Measurements from ENCODE around the gene AUTS2. TPM values are rescaled to one million over a fixed set of nuclear protein-coding genes. Genes with fewer than 3 reads are reported as not detected.

AUTS2 gene
- polyA plus RNA-seq, 10 donors = 54.7 to 101 (median 77.6) TPM

- no peak for DNase-seq
These were observed 859.2 kb downstream of the AUTS2 start for GRCh38 chr7:70457482-70457881.

DNA sequence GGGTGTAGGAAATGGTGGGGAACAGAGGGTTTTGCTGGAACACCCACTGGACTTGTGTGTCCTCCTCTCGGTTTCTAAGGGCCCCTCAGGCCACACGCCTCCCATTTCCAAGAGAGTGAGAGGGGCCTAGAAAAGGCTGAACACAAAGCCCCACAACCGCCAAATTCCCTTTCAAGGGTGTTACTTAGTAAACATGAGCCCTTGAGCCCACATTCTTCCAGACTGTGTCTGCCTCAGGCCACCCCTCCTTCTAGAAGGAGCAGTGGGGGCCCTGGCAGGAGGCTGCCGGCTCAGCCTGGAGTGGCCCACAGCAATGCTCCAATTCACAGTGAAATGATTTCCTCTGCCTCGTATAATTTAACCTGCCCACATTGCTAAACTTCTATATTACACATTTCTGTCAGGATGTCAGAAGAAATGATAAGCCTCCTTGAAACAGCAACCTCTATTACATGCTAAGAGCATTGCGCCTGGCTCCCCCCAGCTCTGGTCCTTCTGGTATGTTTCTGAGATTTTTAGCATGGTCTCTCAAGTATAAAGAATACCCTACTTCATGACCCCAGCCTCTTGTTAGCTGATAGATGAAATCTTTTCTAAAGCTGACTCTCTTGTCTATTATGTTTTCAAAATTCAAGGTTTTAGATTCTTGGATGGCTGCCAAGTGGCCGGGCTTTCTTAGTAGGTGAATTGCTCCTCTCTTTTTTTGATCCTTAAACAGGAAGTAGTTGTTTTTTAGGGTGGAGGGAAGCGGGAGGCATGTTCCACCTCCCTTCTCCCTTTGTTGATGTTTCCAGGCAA is 859.8 kb downstream of the AUTS2 start:
- peak in 2 of 3 donors; percentile 26 for DNase-seq

- DNase-seq = no peak
These were observed 860.5 kb downstream of the AUTS2 start for GRCh38 chr7:70458745-70459144.

DNA sequence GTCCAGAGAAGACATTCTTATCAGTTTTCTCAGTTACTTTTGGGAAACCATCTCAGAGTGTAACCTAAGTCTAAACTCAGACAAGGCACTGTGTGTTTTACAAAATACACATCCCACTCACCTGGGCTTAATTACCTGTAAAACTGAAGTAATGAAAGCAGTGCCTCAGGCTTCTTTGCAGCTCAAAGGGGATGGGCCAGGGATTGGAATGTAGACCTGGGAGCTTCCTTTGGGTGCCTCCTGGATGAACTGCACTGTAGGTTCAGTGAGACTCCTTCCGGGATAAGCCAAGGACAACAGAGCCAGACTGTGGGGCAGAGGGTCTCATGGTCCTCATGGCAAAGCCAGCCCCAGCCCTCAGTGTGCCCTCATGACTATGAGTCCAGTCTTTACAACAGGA is 861.3 kb downstream of the AUTS2 start:
- no peak for DNase-seq

- no peak for DNase-seq
These were observed 861.8 kb downstream of the AUTS2 start for GRCh38 chr7:70460071-70460470.

DNA sequence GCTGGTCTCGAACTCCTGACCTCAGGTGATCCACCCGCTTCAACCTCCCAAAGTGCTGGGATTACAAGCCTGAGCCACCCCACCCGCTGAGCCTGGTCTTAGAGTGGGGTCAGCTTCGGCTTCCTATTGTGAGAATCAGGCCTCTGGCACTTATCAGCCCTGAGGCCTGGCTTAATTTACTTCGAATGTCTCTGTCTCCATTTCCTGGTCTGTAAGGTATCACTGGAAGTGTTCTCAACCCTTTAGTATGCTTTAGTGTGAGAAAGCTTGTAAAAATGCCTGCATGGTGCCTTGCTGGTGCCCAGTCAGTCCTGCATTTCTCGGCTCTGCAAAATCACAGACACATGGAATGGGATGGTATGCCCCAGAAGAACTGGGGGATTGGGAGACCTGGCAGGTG is 862.3 kb downstream of the AUTS2 start:
- no peak for DNase-seq

- no peak for DNase-seq
These were observed 865.2 kb downstream of the AUTS2 start for GRCh38 chr7:70463352-70463938.

DNA sequence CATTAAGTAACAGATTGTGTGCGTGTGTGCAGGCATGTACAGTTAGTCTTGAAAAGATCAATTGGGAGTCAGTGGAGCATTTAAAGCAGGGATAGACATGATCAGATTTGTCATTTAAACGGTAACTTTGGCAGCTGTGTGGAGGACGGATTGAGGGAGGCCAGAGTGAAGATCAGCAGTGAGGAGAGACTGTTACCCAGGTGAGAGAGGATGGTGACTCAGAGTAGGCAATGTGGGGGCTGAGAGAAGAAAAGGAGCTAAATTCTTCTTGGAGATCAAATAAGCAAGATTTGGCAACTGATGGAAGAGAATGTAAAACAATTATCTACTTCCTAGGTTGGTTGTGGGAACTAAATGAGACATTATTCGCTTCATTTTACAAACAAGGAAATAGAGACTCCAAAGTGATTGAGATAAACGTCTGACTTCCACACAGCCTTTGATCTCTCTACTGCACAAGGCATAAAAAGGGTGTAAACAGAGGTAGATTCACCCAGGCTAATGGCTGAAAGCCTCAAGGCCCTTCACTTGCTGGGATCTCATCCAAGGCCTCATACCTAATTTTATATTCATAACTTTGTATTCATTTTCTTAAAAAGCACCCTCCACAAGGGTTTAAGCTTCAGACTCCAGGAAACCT is 868.6 kb downstream of the AUTS2 start:
- no peak for DNase-seq

GRCh38 chr7:70470746-70471145 is 872.5 kb downstream of the AUTS2 start:
- DNase-seq = peak in 1 of 3 donors; percentile 23

DNA sequence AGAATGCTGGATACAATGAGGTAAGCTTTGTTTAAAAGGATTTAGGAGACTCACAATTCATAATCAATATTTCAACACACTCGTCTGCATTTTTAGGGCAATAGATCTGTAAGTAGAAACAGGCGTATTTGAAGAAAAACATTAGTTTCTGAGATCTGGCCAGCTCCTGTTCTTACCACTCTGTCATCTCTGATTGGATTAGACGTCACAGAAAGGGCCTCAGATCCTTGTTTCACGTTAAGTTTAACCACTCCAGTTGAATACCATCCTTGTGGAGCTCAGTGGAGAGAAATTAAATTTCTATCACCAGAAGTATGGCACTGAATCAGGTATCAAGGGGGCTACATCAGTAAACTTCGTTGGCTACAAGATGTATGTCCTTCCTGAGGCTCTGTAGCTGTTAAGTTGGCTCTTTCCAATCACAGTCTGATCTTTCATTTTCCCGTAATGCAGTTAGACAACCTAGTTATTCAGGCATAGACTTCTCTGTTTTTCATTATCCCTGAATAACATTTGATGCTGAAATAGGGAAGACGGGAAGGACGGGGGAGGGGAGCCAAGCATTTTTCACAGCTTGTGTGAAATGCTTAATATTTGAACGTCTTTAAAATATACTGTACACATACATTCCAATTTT is 874.4 kb downstream of the AUTS2 start:
- peak in 1 of 3 donors; percentile 24 for DNase-seq

- no peak for DNase-seq
These were observed 876.5 kb downstream of the AUTS2 start for GRCh38 chr7:70474639-70475234.

DNA sequence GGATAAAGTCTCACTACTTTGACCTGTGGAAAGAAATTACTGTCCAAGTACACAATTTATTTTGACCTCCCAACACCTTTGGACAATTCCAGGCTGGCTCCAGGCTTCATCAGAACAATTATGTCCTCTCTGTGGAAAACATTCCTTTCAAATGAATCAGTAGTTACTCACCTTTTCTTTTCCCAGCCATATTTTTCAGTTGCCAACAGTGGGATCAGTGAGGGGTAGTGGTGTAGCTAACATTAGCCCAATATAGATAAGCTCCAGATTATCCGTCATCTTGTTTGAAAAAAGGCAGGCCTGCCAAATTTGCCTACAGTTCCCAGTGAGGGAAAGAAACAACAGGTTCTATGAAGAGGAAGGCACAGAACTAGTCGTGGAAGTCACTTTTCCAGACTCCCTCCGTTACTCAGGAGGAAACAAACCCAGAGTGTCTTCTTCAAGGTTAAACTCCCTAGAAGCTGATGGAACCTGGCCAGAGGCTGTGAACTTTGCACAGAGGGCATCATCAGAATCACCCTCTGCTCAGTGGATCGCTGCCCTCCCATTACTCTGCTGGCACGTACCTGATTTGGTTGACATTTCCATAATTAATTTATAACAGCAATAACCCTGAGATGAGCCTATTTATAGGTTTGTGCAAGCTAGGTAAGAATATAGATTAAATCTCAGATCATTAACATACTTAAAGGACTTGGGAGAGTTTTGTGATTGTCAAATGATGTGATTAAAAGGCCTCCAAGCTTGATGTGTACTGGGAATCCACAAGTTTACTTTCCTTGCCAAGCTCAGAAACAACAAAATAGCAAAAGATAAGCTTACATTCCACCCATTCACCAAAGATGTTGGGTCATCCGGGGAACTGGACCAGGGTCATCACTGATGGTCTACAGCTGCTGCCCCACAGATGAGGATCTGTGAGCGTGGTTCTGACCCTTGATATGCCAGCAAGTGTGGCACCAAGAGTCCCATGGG is 879.0 kb downstream of the AUTS2 start:
- DNase-seq = peak in 1 of 3 donors; percentile 23

DNA sequence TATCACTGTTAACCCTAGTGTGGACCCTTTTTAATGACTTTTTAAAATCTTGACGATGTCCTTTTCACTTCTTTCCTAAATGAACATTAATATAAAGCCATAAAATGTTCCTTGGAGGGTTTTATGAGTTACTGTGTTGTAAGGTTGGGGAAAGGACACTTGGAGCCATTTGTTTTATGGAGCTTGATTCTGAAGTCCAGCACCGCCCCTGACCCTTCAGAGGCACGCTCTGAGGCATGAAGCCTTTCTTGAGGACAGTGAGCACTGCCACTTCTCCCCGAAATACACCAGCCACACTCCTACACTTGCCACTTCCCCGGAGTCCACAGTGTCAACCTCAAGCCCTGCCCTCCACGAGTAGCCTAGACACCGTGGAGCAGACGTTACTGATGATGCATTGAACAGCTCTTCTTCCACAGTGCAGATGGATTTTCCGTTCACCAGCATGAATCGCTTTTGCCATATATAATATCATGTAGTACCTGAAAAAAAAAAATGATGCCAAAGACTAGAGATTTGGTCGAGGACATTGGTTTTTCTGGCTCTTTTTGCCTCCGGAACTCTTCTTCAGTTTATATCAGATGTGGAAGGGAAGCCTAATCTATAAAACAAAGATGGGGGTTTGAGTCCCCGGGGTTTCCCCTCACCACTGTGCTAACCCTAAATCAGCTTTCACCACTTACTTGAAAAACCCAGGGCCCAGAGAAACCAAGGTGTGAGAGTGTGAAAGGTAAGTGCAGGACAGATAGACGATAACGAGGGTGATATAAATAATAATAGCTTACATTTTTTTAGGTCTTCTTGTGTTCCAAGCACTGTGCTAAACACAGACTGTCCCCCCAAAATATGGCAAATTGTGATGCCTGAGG is 881.1 kb downstream of the AUTS2 start:
- DNase-seq = no peak

GRCh38 chr7:70480927-70481569 is 882.8 kb downstream of the AUTS2 start:
- no peak for DNase-seq

DNA sequence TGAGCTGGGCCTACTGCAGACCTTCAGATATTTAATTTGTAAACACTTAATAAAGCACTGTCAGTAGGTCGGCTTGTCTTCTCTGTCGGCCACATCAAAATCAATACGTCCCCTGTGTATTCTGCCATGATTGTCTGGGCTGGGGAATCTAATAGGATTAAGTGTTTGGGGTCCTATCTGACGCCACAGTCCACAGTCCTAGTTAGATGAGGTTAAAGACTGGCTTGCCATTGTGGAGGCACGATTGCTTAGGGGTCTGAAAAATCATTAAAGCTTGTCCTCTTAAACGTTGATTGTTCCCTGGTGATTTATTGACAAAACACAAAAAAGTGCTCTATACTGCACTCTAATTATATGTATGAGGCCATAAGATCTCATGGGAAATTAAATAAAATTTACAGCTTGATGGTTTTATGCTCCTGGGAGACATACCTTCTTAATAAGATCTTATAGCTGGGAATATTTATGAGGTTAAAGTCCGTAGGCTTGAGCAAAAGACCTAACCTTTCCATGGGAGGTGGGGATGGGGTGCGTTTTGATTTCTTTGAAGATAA is 883.4 kb downstream of the AUTS2 start:
- no peak for DNase-seq

DNA sequence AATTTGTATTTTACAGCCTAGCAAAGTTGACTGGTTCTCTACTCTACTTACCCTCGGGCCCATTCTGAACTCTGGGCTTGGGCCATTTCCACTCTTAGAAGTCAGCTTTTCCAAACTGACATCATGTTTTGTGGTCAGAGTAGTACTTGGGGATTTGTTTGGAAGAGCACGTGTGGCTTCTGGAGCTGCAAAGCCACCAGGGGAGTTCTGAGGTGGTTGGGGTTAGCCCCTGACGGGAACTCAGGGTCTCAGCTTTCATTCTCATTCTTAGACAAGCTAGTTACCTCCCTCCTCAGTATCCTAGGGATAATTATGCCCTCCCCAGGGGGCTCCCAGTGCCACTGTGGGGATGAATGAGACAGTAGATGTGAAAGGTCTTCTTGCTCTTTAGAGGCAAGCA is 886.0 kb downstream of the AUTS2 start:
- DNase-seq = no peak

GRCh38 chr7:70486977-70487376 is 888.7 kb downstream of the AUTS2 start:
- DNase-seq = no peak

GRCh38 chr7:70487428-70487827 is 889.2 kb downstream of the AUTS2 start:
- no peak for DNase-seq

GRCh38 chr7:70487886-70488285 is 889.6 kb downstream of the AUTS2 start:
- DNase-seq = no peak
